ENCODE results near the gene RHD.
A peak's percentile ranks its signal among the peaks of the same experiment; 100 is the strongest.

RHD gene

DNA sequence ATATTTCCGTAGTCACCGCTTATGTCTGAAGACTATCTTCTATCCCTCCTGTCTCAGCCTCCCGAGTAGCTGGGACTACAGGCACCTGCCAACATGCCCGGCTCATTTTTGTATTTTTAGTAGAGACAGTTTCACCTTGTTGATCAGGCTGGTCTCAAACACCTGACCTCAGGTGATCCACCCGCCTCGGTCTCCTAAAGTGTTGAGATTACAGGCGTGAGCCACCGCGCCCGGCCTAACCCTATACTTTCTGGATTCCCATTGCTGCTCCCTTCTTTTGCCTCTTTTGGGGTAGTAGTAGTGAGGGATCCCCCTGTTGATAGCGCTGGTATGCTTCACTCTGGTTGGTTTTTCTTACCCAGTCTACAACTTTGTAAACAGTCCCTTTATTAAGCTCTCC is 34.3 kb upstream of the RHD start (continued):
- TF ChIP-seq ZFP30 (CRISPR knock-in tag; IDR thresholded peaks at IDR 0.05) (no peak), TCF4 (CRISPR knock-in tag; IDR thresholded peaks at IDR 0.05; ENCODE audit: borderline replicate concordance) (no peak), OSR1 (CRISPR knock-in tag; IDR thresholded peaks at IDR 0.05) (no peak), PPARA (CRISPR knock-in tag; IDR thresholded peaks at IDR 0.05; ENCODE audit: borderline replicate concordance) (no peak), ZNF565 (CRISPR knock-in tag; conservative IDR thresholded peaks at IDR 0.05; ENCODE audit: low read depth) (no peak), RARB (CRISPR knock-in tag; IDR thresholded peaks at IDR 0.05) (no peak), ZC3H10 (CRISPR knock-in tag; IDR thresholded peaks at IDR 0.05) (no peak), GLIS3 (CRISPR knock-in tag; IDR thresholded peaks at IDR 0.05) (no peak)

DNA sequence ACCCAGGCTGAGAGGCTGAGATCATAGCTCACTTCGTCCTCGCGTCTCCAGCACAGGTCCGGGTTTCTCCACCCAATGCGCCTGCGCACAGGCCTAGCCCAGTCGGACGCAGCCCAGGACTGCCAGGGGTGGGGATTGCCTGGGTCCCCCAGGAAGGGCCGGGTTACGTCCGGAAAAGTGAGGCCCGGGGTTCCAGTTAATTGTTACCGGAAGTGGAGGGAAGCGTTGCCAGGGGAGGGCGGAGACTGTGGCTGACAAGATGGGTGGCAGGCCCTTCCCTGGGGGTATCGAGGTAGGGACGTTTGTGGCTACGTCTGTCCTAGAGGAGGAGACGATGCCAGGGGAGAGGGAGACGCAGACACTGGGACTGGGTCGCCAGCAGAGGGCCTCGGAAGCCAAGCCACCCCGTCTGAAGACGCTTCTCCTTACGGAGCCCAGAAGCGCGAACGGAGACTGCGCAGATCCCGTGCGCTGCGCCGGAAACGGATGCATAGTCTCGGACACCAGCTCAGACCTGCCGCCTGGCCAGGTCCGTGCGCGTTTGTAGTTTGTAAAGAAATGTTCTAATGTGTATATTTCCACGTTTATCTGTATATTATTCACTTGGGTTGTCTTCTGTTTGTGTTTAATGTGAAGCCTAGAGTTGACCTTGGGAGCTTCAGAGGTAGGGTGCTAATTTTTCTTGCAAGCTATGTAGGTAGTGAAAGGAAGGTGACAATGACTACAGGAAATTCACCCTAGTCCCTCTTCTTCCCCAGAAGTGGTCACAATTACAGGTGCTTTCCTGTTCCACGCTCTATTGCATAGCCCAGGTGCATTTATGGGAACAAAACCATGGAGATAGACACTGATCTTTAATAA is 32.4 kb upstream of the RHD start:
- ATAC-seq = peak; percentile 89
- peak; percentile 57; the same call in 1 of the 2 replicates for TF ChIP-seq GLIS3 (CRISPR knock-in tag; IDR thresholded peaks at IDR 0.05)
- no peak for TF ChIP-seq ZFP3 (CRISPR knock-in tag; IDR thresholded peaks at IDR 0.05)
- no peak for TF ChIP-seq ZFP30 (CRISPR knock-in tag; IDR thresholded peaks at IDR 0.05)
- no peak for TF ChIP-seq RARB (CRISPR knock-in tag; IDR thresholded peaks at IDR 0.05)
- TF ChIP-seq ZNF8 (CRISPR knock-in tag; IDR thresholded peaks at IDR 0.05) = no peak
- peak; percentile 22; the same call in 1 of the 2 replicates for TF ChIP-seq TOX (CRISPR knock-in tag; IDR thresholded peaks at IDR 0.05; ENCODE audit: borderline replicate concordance)
- TF ChIP-seq BACH2 (CRISPR knock-in tag; IDR thresholded peaks at IDR 0.05; ENCODE audit: borderline replicate concordance) = no peak
- TF ChIP-seq, protein P1, sequence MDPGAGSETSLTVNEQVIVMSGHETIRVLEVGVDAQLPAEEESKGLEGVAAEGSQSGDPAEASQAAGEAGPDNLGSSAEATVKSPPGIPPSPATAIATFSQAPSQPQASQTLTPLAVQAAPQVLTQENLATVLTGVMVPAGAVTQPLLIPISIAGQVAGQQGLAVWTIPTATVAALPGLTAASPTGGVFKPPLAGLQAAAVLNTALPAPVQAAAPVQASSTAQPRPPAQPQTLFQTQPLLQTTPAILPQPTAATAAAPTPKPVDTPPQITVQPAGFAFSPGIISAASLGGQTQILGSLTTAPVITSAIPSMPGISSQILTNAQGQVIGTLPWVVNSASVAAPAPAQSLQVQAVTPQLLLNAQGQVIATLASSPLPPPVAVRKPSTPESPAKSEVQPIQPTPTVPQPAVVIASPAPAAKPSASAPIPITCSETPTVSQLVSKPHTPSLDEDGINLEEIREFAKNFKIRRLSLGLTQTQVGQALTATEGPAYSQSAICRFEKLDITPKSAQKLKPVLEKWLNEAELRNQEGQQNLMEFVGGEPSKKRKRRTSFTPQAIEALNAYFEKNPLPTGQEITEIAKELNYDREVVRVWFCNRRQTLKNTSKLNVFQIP (CRISPR knock-in tag; IDR thresholded peaks at IDR 0.05; ENCODE audit: borderline replicate concordance, low read depth) = no peak
- TF ChIP-seq ZNF70 (CRISPR knock-in tag; IDR thresholded peaks at IDR 0.05) = no peak
- no peak for TF ChIP-seq ISL1 (CRISPR knock-in tag; IDR thresholded peaks at IDR 0.05)
- TF ChIP-seq, protein P2, sequence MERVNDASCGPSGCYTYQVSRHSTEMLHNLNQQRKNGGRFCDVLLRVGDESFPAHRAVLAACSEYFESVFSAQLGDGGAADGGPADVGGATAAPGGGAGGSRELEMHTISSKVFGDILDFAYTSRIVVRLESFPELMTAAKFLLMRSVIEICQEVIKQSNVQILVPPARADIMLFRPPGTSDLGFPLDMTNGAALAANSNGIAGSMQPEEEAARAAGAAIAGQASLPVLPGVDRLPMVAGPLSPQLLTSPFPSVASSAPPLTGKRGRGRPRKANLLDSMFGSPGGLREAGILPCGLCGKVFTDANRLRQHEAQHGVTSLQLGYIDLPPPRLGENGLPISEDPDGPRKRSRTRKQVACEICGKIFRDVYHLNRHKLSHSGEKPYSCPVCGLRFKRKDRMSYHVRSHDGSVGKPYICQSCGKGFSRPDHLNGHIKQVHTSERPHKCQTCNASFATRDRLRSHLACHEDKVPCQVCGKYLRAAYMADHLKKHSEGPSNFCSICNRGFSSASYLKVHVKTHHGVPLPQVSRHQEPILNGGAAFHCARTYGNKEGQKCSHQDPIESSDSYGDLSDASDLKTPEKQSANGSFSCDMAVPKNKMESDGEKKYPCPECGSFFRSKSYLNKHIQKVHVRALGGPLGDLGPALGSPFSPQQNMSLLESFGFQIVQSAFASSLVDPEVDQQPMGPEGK (CRISPR knock-in tag; IDR thresholded peaks at IDR 0.05; ENCODE audit: borderline replicate concordance) = no peak; the same call in 1 of the 2 replicates
- TF ChIP-seq SNAI2 (CRISPR knock-in tag; IDR thresholded peaks at IDR 0.05) = no peak
- 0 out of 2 replicates have a peak, but pooled peaks have one; percentile 15 for TF ChIP-seq TCF4 (CRISPR knock-in tag; IDR thresholded peaks at IDR 0.05; ENCODE audit: borderline replicate concordance)
- TF ChIP-seq, protein P3, sequence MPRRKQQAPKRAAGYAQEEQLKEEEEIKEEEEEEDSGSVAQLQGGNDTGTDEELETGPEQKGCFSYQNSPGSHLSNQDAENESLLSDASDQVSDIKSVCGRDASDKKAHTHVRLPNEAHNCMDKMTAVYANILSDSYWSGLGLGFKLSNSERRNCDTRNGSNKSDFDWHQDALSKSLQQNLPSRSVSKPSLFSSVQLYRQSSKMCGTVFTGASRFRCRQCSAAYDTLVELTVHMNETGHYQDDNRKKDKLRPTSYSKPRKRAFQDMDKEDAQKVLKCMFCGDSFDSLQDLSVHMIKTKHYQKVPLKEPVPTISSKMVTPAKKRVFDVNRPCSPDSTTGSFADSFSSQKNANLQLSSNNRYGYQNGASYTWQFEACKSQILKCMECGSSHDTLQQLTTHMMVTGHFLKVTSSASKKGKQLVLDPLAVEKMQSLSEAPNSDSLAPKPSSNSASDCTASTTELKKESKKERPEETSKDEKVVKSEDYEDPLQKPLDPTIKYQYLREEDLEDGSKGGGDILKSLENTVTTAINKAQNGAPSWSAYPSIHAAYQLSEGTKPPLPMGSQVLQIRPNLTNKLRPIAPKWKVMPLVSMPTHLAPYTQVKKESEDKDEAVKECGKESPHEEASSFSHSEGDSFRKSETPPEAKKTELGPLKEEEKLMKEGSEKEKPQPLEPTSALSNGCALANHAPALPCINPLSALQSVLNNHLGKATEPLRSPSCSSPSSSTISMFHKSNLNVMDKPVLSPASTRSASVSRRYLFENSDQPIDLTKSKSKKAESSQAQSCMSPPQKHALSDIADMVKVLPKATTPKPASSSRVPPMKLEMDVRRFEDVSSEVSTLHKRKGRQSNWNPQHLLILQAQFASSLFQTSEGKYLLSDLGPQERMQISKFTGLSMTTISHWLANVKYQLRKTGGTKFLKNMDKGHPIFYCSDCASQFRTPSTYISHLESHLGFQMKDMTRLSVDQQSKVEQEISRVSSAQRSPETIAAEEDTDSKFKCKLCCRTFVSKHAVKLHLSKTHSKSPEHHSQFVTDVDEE (CRISPR knock-in tag; IDR thresholded peaks at IDR 0.05) = peak; percentile 22; the same call in 1 of the 2 replicates

DNA sequence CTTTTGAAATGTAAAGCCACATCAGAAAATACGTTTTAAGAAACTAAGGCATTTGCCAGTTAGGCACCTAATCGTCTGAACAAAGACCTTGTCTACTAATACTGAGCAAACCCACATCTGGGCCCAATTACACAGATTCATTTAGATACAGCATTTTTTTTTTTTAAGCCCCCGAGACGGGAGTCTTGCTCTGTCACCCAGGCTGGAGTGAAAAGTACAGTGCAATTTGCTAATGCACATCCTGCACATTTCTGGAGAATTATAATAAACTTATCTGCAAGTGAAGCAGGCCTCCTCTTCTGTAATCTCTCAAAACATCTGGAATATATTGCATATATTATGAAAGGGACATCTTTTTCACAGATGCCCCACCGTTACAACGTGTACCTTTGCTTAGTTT is 28.4 kb upstream of the RHD start:
- no peak for ATAC-seq
- TF ChIP-seq, protein P1 (CRISPR knock-in tag; IDR thresholded peaks at IDR 0.05; ENCODE audit: borderline replicate concordance, low read depth) = no peak
- TF ChIP-seq CSDC2 (CRISPR knock-in tag; IDR thresholded peaks at IDR 0.05) = no peak
- TF ChIP-seq RARB (CRISPR knock-in tag; IDR thresholded peaks at IDR 0.05) = no peak
- TF ChIP-seq, protein P3 (CRISPR knock-in tag; IDR thresholded peaks at IDR 0.05) = peak; percentile 41; the same call in 1 of the 2 replicates
- TF ChIP-seq TCF4 (CRISPR knock-in tag; IDR thresholded peaks at IDR 0.05; ENCODE audit: borderline replicate concordance) = peak; percentile 93
- TF ChIP-seq PPARA (CRISPR knock-in tag; IDR thresholded peaks at IDR 0.05; ENCODE audit: borderline replicate concordance) = no peak
- TF ChIP-seq, protein P4, sequence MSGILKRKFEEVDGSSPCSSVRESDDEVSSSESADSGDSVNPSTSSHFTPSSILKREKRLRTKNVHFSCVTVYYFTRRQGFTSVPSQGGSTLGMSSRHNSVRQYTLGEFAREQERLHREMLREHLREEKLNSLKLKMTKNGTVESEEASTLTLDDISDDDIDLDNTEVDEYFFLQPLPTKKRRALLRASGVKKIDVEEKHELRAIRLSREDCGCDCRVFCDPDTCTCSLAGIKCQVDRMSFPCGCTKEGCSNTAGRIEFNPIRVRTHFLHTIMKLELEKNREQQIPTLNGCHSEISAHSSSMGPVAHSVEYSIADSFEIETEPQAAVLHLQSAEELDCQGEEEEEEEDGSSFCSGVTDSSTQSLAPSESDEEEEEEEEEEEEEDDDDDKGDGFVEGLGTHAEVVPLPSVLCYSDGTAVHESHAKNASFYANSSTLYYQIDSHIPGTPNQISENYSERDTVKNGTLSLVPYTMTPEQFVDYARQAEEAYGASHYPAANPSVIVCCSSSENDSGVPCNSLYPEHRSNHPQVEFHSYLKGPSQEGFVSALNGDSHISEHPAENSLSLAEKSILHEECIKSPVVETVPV (CRISPR knock-in tag; IDR thresholded peaks at IDR 0.05) = no peak
- TF ChIP-seq ARNTL (CRISPR knock-in tag; IDR thresholded peaks at IDR 0.05; ENCODE audit: borderline replicate concordance, low read depth) = no peak
- no peak for TF ChIP-seq SNAI2 (CRISPR knock-in tag; IDR thresholded peaks at IDR 0.05)
- TF ChIP-seq ZNF70 (CRISPR knock-in tag; IDR thresholded peaks at IDR 0.05) = no peak
